ENCODE measurements around the gene GCFC2.
"Not testable (repeated sequence)": the region's sequence is repeated elsewhere in the genome, so short reads cannot be mapped to it uniquely, and the experiment has no call there.

Gene GCFC2

GRCh38 chr2:75676464-75676863 lies 34.3 kb downstream of the GCFC2 start:
- DNase-seq = no peak

GRCh38 chr2:75675908-75676307 lies 34.8 kb downstream of the GCFC2 start:
- DNase-seq = no peak

GRCh38 chr2:75675423-75675822 lies 35.3 kb downstream of the GCFC2 start:
- DNase-seq = not testable (repeated sequence)

- no peak for DNase-seq
Observed at GRCh38 chr2:75667884-75668283, 42.8 kb downstream of the GCFC2 start.

- DNase-seq = no peak
Observed at GRCh38 chr2:75666911-75667310, 43.8 kb downstream of the GCFC2 start.

GRCh38 chr2:75657798-75658197 lies 52.9 kb downstream of the GCFC2 start:
- no peak for DNase-seq

GRCh38 chr2:75656563-75656962 lies 54.2 kb downstream of the GCFC2 start:
- no peak for DNase-seq

- no peak for DNase-seq
Observed at GRCh38 chr2:75655861-75656260, 54.9 kb downstream of the GCFC2 start.

- no peak for DNase-seq
Observed at GRCh38 chr2:75654012-75654411, 56.7 kb downstream of the GCFC2 start.

GRCh38 chr2:75647771-75648170 lies 62.9 kb downstream of the GCFC2 start:
- DNase-seq = no peak

- peak; percentile 64 for DNase-seq
Observed at GRCh38 chr2:75646583-75647425, 63.9 kb downstream of the GCFC2 start, which contains the start of gene MRPL19. Gene MRPL19 (plus strand): TSS chr2:75646783. CDS start chr2:75646808, 25 bp downstream.

- no peak for DNase-seq
Observed at GRCh38 chr2:75646090-75646582, 64.6 kb downstream of the GCFC2 start.

- no peak for DNase-seq
Observed at GRCh38 chr2:75645643-75646042, 65.1 kb downstream of the GCFC2 start.

GRCh38 chr2:75643980-75644379 lies 66.7 kb downstream of the GCFC2 start:
- no peak for DNase-seq

- no peak for DNase-seq
Observed at GRCh38 chr2:75641587-75641986, 69.1 kb downstream of the GCFC2 start.

GRCh38 chr2:75640621-75641121 lies 70.0 kb downstream of the GCFC2 start:
- DNase-seq = peak; percentile 41

- no peak for DNase-seq
Observed at GRCh38 chr2:75637568-75637967, 73.1 kb downstream of the GCFC2 start.

GRCh38 chr2:75634945-75635344 lies 75.8 kb downstream of the GCFC2 start:
- no peak for DNase-seq

- DNase-seq = no peak
Observed at GRCh38 chr2:75633620-75634019, 77.1 kb downstream of the GCFC2 start.

GRCh38 chr2:75632813-75633212 lies 77.9 kb downstream of the GCFC2 start:
- no peak for DNase-seq

- no peak for DNase-seq
Observed at GRCh38 chr2:75632091-75632701, 78.5 kb downstream of the GCFC2 start.

- DNase-seq = peak; percentile 62
Observed at GRCh38 chr2:75627902-75628504, 82.7 kb downstream of the GCFC2 start.

GRCh38 chr2:75622929-75623328 lies 87.8 kb downstream of the GCFC2 start:
- DNase-seq = no peak

- DNase-seq = no peak
Observed at GRCh38 chr2:75622500-75622899, 88.2 kb downstream of the GCFC2 start.

Data from activated CD4-positive, CD25-positive, alpha-beta regulatory T cell treated with anti-CD3 and anti-CD28 coated beads, Interleukin-2, amount 50 U/mL, for 72 hours (primary cell).